GM23338 (cell line): Measurements from ENCODE around the gene PCDHB12. TPM values are rescaled to one million over a fixed set of nuclear protein-coding genes. Genes with fewer than 3 reads are reported as not detected.
"Not testable (repeated sequence)": the region's sequence is repeated elsewhere in the genome, so short reads cannot be mapped to it uniquely, and the experiment has no call there.

Experiments used
- ATAC-seq: fragments of 200-7000 bp; cut with Tn5 transposase; 3 replicates; pipeline ENCODE4 v1.9.1; 2020
- DNase-seq: peaks from one replicate; pipeline ENCODE4 v3.0.0-alpha.2; 2015; ENCODE audit warnings: low spot score
- H2AFZ ChIP-seq: fragments of 200-600 bp; sonication (generic); 2 replicates; pipeline ENCODE4 v1.8.0; 2016; ENCODE audit warnings: antibody characterized with exemption, mild to moderate bottlenecking, moderate library complexity
- H3F3A ChIP-seq: fragments of 200-600 bp; sonication (generic); replicated peaks from 2 replicates; pipeline ENCODE4 v1.8.0; 2017; ENCODE audit warnings: antibody characterized with exemption, mixed run types, low read depth
- H3K27ac ChIP-seq: fragments of 200-600 bp; sonication (generic); 2 replicates; pipeline ENCODE4 v1.6.1; 2016; ENCODE audit warnings: low read depth
- H3K27me3 ChIP-seq: fragments of 200-600 bp; sonication (generic); 2 replicates; pipeline ENCODE4 v1.8.0; 2016; ENCODE audit warnings: mild to moderate bottlenecking, mixed run types, moderate library complexity; ENCODE audit not compliant: insufficient read depth
- H3K36me3 ChIP-seq: fragments of 200-600 bp; sonication (generic); 2 replicates; pipeline ENCODE4 v1.8.0; 2016; ENCODE audit warnings: mild to moderate bottlenecking; ENCODE audit not compliant: insufficient read depth
- H3K4me1 ChIP-seq: fragments of 200-600 bp; sonication (generic); 2 replicates; pipeline ENCODE4 v1.8.0; 2016; ENCODE audit warnings: mild to moderate bottlenecking, moderate library complexity; ENCODE audit not compliant: insufficient read depth
- H3K4me2 ChIP-seq: fragments of 200-600 bp; sonication (generic); 2 replicates; pipeline ENCODE4 v1.7.1; 2017; ENCODE audit warnings: mixed run types
- H3K4me3 ChIP-seq: fragments of 200-600 bp; sonication (generic); 2 replicates; pipeline ENCODE4 v1.6.1; 2016; ENCODE audit warnings: mixed run types
- H3K79me2 ChIP-seq: fragments of 200-600 bp; sonication (generic); replicated peaks from 2 replicates; pipeline ENCODE4 v1.8.0; 2017; ENCODE audit warnings: mild to moderate bottlenecking; ENCODE audit not compliant: insufficient read depth
- H3K9me2 ChIP-seq: fragments of 200-600 bp; sonication (generic); 2 replicates; pipeline ENCODE4 v1.8.0; 2017; ENCODE audit not compliant: insufficient read depth
- H4K20me1 ChIP-seq: fragments of 200-600 bp; sonication (generic); replicated peaks from 2 replicates; pipeline ENCODE4 v1.8.0; 2017; ENCODE audit warnings: mild to moderate bottlenecking; ENCODE audit not compliant: insufficient read depth
- H3K27ac Mint-ChIP-seq: 2 replicates; pipeline ENCODE4 v1.8.0; 2020; ENCODE audit warnings: inconsistent platforms, mild to moderate bottlenecking, moderate library complexity, mixed read lengths
- H3K27me3 Mint-ChIP-seq: 3 replicates; pipeline ENCODE4 v1.8.0; 2022; ENCODE audit warnings: low read depth, mild to moderate bottlenecking, moderate library complexity, mixed read lengths, inconsistent platforms; ENCODE audit not compliant: insufficient read depth, poor library complexity
- H3K36me3 Mint-ChIP-seq: 3 replicates; pipeline ENCODE4 v1.8.0; 2021; ENCODE audit warnings: low read depth, mild to moderate bottlenecking, inconsistent platforms, moderate library complexity, mixed read lengths
- H3K4me1 Mint-ChIP-seq: 3 replicates; pipeline ENCODE4 v1.8.0; 2020; ENCODE audit warnings: mild to moderate bottlenecking, inconsistent platforms, mixed read lengths
- H3K4me3 Mint-ChIP-seq: 3 replicates; pipeline ENCODE4 v1.8.0; 2021; ENCODE audit warnings: moderate library complexity, mild to moderate bottlenecking, inconsistent platforms, mixed read lengths
- H3K9me3 Mint-ChIP-seq: 3 replicates; pipeline ENCODE4 v1.8.0; 2020; ENCODE audit warnings: moderate library complexity, mild to moderate bottlenecking, inconsistent platforms, mixed read lengths
- polyA plus RNA-seq: library from polyadenylated mRNA; unstranded; fragments of >200 nt; fragmentation: Nextera tagmentation; extraction: Ambion mirVana; gene quantifications from 2 replicates; pipeline ENCODE4 v1.2.1, GENCODE V29; 2016
- total RNA-seq: library from RNA; depleted of rRNA; stranded (reverse); fragments of >200 nt; shearing (Covaris generic); gene quantifications from 2 replicates; pipeline ENCODE4 v1.2.3, GENCODE V29; 2014
- TF ChIP-seq, protein P1 (sequence below), 2 experiments: fragments of 200-600 bp in 1 of 2; sonication (generic) in 1 of 2; conservative IDR thresholded peaks; 2 replicates each; pipeline versions ENCODE4 v1.5.1 to v1.6.1; 2016 to 2017; ENCODE audit warnings: antibody characterized with exemption in 2 of 2, low read depth in 2 of 2, mild to moderate bottlenecking in 2 of 2, moderate library complexity in 1 of 2

Gene PCDHB12
- total and polyA plus RNA-seq, 2 experiments from 2014 or later = 1.3 to 4.3 TPM

DNA sequence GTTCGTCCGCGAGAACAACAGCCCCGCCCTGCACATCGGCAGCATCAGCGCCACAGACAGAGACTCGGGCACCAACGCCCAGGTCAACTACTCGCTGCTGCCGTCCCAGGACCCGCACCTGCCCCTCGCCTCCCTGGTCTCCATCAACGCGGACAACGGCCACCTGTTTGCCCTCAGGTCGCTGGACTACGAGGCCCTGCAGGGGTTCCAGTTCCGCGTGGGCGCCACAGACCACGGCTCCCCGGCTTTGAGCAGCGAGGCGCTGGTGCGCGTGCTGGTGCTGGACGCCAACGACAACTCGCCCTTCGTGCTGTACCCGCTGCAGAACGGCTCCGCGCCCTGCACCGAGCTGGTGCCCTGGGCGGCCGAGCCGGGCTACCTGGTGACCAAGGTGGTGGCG lies 1.8 kb downstream of the PCDHB12 start:
- Mint-ChIP-seq H3K9me3 (peaks cover 28% of the 10 kb centered on the region), H3K36me3 (peaks cover 20% of the 10 kb centered on the region)
- not testable (repeated sequence) for H3K79me2 ChIP-seq, ATAC-seq, H3K4me1 Mint-ChIP-seq, H3K36me3 ChIP-seq, H3K27ac Mint-ChIP-seq, H3K9me2 ChIP-seq, DNase-seq, H4K20me1 ChIP-seq, H3K4me1 ChIP-seq, H3K27ac ChIP-seq, H3K4me3 ChIP-seq, H3K4me2 ChIP-seq, H3F3A ChIP-seq, H3K27me3 ChIP-seq, H2AFZ ChIP-seq, H3K4me3 Mint-ChIP-seq, H3K27me3 Mint-ChIP-seq

DNA sequence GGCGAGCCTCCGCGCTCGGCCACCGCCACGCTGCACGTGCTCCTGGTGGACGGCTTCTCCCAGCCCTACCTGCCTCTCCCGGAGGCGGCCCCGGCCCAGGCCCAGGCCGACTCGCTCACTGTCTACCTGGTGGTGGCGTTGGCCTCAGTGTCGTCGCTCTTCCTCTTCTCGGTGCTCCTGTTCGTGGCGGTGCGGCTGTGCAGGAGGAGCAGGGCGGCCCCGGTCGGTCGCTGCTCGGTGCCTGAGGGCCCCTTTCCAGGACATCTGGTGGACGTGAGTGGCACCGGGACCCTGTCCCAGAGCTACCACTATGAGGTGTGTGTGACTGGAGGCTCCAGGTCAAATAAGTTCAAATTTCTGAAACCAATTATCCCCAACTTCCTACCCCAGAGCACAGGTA lies 2.3 kb downstream of the PCDHB12 start:
- H3K27ac ChIP-seq, H3K4me1 ChIP-seq, H3K4me2 ChIP-seq, H3K9me2 ChIP-seq, H3K27me3 Mint-ChIP-seq, H3K4me1 Mint-ChIP-seq, DNase-seq, H3F3A ChIP-seq, ATAC-seq, H3K27me3 ChIP-seq, H3K4me3 Mint-ChIP-seq, H3K4me3 ChIP-seq, H3K36me3 ChIP-seq, H2AFZ ChIP-seq, H3K79me2 ChIP-seq, H4K20me1 ChIP-seq, H3K27ac Mint-ChIP-seq: not testable (repeated sequence)
- H3K9me3 Mint-ChIP-seq = peaks cover 30% of the 10 kb centered on the region
- H3K36me3 Mint-ChIP-seq = peaks cover 22% of the 10 kb centered on the region

DNA sequence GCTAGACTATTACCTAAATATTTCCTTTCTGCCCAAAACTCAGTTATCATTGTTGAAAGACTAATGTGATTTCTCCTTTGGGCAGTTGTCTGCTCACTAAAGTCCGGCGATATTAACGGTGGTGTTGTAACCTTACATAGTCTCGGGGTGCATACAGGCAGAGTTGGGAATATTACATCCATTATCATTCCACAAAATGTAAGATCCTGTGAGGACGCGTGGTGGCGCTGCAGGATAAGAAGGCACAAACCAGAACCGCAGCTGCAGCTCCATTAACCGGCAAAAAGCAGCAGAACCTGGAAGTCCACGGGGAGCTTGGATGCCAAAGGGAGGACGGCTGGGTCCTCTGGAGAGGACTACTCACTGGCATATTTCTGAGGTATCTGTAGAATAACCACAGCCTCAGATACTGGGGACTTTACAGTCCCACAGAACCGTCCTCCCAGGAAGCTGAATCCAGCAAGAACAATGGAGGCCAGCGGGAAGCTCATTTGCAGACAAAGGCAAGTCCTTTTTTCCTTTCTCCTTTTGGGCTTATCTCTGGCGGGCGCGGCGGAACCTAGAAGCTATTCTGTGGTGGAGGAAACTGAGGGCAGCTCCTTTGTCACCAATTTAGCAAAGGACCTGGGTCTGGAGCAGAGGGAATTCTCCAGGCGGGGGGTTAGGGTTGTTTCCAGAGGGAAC lies 5.3 kb downstream of the PCDHB12 start, which contains the start of gene PCDHB13:
PCDHB13 (plus strand) TSS at position 264 of the 684 bp plus-strand sequence; CDS start at position 469, 205 bp downstream.
- ATAC-seq = peak; percentile 89
- not testable (repeated sequence) for H3K27me3 ChIP-seq, H4K20me1 ChIP-seq, H3K4me1 Mint-ChIP-seq, H3K4me2 ChIP-seq, H3K4me1 ChIP-seq, H3K27ac Mint-ChIP-seq, H3F3A ChIP-seq, H3K27ac ChIP-seq, H2AFZ ChIP-seq, H3K9me2 ChIP-seq, H3K36me3 ChIP-seq, H3K79me2 ChIP-seq, H3K27me3 Mint-ChIP-seq
- peaks cover 37% of the 10 kb centered on the region for H3K9me3 Mint-ChIP-seq
- peaks cover 33% of the 10 kb centered on the region for H3K36me3 Mint-ChIP-seq
- TF ChIP-seq, protein P1, sequence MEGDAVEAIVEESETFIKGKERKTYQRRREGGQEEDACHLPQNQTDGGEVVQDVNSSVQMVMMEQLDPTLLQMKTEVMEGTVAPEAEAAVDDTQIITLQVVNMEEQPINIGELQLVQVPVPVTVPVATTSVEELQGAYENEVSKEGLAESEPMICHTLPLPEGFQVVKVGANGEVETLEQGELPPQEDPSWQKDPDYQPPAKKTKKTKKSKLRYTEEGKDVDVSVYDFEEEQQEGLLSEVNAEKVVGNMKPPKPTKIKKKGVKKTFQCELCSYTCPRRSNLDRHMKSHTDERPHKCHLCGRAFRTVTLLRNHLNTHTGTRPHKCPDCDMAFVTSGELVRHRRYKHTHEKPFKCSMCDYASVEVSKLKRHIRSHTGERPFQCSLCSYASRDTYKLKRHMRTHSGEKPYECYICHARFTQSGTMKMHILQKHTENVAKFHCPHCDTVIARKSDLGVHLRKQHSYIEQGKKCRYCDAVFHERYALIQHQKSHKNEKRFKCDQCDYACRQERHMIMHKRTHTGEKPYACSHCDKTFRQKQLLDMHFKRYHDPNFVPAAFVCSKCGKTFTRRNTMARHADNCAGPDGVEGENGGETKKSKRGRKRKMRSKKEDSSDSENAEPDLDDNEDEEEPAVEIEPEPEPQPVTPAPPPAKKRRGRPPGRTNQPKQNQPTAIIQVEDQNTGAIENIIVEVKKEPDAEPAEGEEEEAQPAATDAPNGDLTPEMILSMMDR (conservative IDR thresholded peaks at IDR 0.05; ENCODE audit: low read depth in 2 of 2) = peak; percentile 72 to 73
- peak within 1 kb of the TSS; percentile 35; the same call in 1 of the 2 replicates for H3K4me3 ChIP-seq
- peak within 1 kb of the TSS; percentile 38; the same call in 1 of the 3 replicates for H3K4me3 Mint-ChIP-seq
- peak; percentile 90 for DNase-seq

DNA sequence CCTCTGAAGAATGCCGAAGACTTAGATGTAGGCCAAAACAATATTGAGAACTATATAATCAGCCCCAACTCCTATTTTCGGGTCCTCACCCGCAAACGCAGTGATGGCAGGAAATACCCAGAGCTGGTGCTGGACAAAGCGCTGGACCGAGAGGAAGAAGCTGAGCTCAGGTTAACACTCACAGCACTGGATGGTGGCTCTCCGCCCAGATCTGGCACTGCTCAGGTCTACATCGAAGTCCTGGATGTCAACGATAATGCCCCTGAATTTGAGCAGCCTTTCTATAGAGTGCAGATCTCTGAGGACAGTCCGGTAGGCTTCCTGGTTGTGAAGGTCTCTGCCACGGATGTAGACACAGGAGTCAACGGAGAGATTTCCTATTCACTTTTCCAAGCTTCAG lies 6.1 kb downstream of the PCDHB12 start:
- H3K4me1 Mint-ChIP-seq, H3K4me3 Mint-ChIP-seq, DNase-seq, H3K27me3 ChIP-seq, ATAC-seq, H3K4me1 ChIP-seq, H3K27me3 Mint-ChIP-seq, H3K4me3 ChIP-seq, H3K27ac ChIP-seq, H4K20me1 ChIP-seq, H3K9me2 ChIP-seq, H3K36me3 ChIP-seq, H3F3A ChIP-seq, H2AFZ ChIP-seq, H3K79me2 ChIP-seq, H3K4me2 ChIP-seq, H3K27ac Mint-ChIP-seq: not testable (repeated sequence)
- H3K9me3 Mint-ChIP-seq = peaks cover 34% of the 10 kb centered on the region
- H3K36me3 Mint-ChIP-seq = peaks cover 32% of the 10 kb centered on the region

DNA sequence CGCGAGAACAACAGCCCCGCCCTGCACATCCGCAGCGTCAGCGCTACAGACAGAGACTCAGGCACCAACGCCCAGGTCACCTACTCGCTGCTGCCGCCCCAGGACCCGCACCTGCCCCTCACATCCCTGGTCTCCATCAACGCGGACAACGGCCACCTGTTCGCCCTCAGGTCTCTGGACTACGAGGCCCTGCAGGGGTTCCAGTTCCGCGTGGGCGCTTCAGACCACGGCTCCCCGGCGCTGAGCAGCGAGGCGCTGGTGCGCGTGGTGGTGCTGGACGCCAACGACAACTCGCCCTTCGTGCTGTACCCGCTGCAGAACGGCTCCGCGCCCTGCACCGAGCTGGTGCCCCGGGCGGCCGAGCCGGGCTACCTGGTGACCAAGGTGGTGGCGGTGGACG lies 7.0 kb downstream of the PCDHB12 start:
- H3K36me3 Mint-ChIP-seq = peaks cover 26% of the 10 kb centered on the region

DNA sequence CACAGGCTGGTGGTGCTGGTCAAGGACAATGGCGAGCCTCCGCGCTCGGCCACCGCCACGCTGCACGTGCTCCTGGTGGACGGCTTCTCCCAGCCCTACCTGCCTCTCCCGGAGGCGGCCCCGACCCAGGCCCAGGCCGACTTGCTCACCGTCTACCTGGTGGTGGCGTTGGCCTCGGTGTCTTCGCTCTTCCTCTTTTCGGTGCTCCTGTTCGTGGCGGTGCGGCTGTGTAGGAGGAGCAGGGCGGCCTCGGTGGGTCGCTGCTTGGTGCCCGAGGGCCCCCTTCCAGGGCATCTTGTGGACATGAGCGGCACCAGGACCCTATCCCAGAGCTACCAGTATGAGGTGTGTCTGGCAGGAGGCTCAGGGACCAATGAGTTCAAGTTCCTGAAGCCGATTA lies 7.5 kb downstream of the PCDHB12 start:
- H3K9me2 ChIP-seq, H3K27me3 Mint-ChIP-seq, H3K79me2 ChIP-seq, ATAC-seq, H3K4me1 ChIP-seq, H3K4me3 Mint-ChIP-seq, H3K27ac Mint-ChIP-seq, H3K4me1 Mint-ChIP-seq, H3K27me3 ChIP-seq, DNase-seq, H3K4me3 ChIP-seq, H3K36me3 ChIP-seq, H3K27ac ChIP-seq, H2AFZ ChIP-seq, H4K20me1 ChIP-seq, H3K4me2 ChIP-seq, H3F3A ChIP-seq: not testable (repeated sequence)
- peaks cover 24% of the 10 kb centered on the region for H3K36me3 Mint-ChIP-seq
- H3K9me3 Mint-ChIP-seq = peaks cover 25% of the 10 kb centered on the region

More for the DNA sequence above, 7.0 kb downstream of the PCDHB12 start:
- not testable (repeated sequence) for DNase-seq, H3K79me2 ChIP-seq, H3K27me3 Mint-ChIP-seq, H3K4me2 ChIP-seq, H3K36me3 ChIP-seq, H3K9me2 ChIP-seq, H4K20me1 ChIP-seq, H3K4me1 ChIP-seq, H3K4me1 Mint-ChIP-seq, H3F3A ChIP-seq, ATAC-seq, H3K27ac Mint-ChIP-seq, H3K27ac ChIP-seq, H3K4me3 Mint-ChIP-seq, H3K27me3 ChIP-seq, H3K4me3 ChIP-seq, H2AFZ ChIP-seq
- peaks cover 28% of the 10 kb centered on the region for H3K9me3 Mint-ChIP-seq
